HEK293T (cell line): ENCODE data around the gene CIDEA.

Experiments
- CTCF ChIA-PET: fragments of 350-600 bp; formaldehyde crosslinking; extraction: SDS; loops from one replicate; lab custom pipeline; 2021; ENCODE audit warnings: antibody characterized with exemption, inconsistent platforms; lab: Yijun Ruan, JAX
- POLR2A ChIA-PET: fragments of 350-600 bp; formaldehyde crosslinking; extraction: SDS; loops from one replicate; lab custom pipeline; 2020; ENCODE audit warnings: antibody characterized with exemption, inconsistent platforms; lab: Yijun Ruan, JAX
- DNase-seq: peaks from one replicate; pipeline ENCODE4 v3.0.0; 2012; ENCODE audit warnings: mixed read lengths; ENCODE audit errors: extremely low spot score
- ARNT ChIP-seq: fragments of 450-650 bp; IDR thresholded peaks from 2 replicates; pipeline ENCODE4 v1.6.1; 2017; ENCODE audit warnings: mild to moderate bottlenecking
- BHLHE40 ChIP-seq: fragments of 450-650 bp; IDR thresholded peaks from 2 replicates; pipeline ENCODE4 v1.6.1; 2016; ENCODE audit warnings: mild to moderate bottlenecking, moderate library complexity, borderline replicate concordance
- CTBP1 ChIP-seq: fragments of 450-650 bp; IDR thresholded peaks from 2 replicates; pipeline ENCODE4 v1.6.1; 2016; ENCODE audit warnings: borderline replicate concordance
- ELF4 ChIP-seq: fragments of 450-650 bp; IDR thresholded peaks from 2 replicates; pipeline ENCODE4 v1.6.1; 2017; ENCODE audit warnings: antibody characterized with exemption
- FOXA1 ChIP-seq: fragments of 450-650 bp; IDR thresholded peaks from 2 replicates; pipeline ENCODE4 v1.6.1; 2016; ENCODE audit warnings: mild to moderate bottlenecking
- FOXK2 ChIP-seq: fragments of 450-650 bp; IDR thresholded peaks from 2 replicates; pipeline ENCODE4 v1.6.1; 2016; ENCODE audit warnings: mild to moderate bottlenecking
- FOXM1 ChIP-seq: fragments of 450-650 bp; IDR thresholded peaks from 2 replicates; pipeline ENCODE4 v1.6.1; 2017; ENCODE audit warnings: mild to moderate bottlenecking, borderline replicate concordance
- HDGF ChIP-seq: fragments of 450-650 bp; IDR thresholded peaks from 2 replicates; pipeline ENCODE4 v1.6.1; 2017; ENCODE audit warnings: antibody characterized with exemption, borderline replicate concordance
- L3MBTL2 ChIP-seq: fragments of 450-650 bp; conservative IDR thresholded peaks from 2 replicates; pipeline ENCODE4 v1.6.1; 2016; ENCODE audit warnings: mild to moderate bottlenecking
- LEF1 ChIP-seq: fragments of 450-650 bp; IDR thresholded peaks from 2 replicates; pipeline ENCODE4 v1.6.1; 2017; ENCODE audit warnings: mild to moderate bottlenecking, borderline replicate concordance
- NFRKB ChIP-seq: fragments of 450-650 bp; IDR thresholded peaks from 2 replicates; pipeline ENCODE4 v1.6.1; 2016; ENCODE audit warnings: mild to moderate bottlenecking, moderate library complexity
- PKNOX1 ChIP-seq: fragments of 450-650 bp; IDR thresholded peaks from 2 replicates; pipeline ENCODE4 v1.6.1; 2016
- SP1 ChIP-seq: fragments of 450-650 bp; IDR thresholded peaks from 2 replicates; pipeline ENCODE4 v1.6.1; 2017
- SUZ12 ChIP-seq: fragments of 450-650 bp; IDR thresholded peaks from 2 replicates; pipeline ENCODE4 v1.6.1; 2016; ENCODE audit warnings: mild to moderate bottlenecking
- TARDBP ChIP-seq: fragments of 450-650 bp; IDR thresholded peaks from 2 replicates; pipeline ENCODE4 v1.6.1; 2016
- ZNF384 ChIP-seq: fragments of 450-650 bp; IDR thresholded peaks from 2 replicates; pipeline ENCODE4 v1.6.1; 2016

CIDEA gene

DNA sequence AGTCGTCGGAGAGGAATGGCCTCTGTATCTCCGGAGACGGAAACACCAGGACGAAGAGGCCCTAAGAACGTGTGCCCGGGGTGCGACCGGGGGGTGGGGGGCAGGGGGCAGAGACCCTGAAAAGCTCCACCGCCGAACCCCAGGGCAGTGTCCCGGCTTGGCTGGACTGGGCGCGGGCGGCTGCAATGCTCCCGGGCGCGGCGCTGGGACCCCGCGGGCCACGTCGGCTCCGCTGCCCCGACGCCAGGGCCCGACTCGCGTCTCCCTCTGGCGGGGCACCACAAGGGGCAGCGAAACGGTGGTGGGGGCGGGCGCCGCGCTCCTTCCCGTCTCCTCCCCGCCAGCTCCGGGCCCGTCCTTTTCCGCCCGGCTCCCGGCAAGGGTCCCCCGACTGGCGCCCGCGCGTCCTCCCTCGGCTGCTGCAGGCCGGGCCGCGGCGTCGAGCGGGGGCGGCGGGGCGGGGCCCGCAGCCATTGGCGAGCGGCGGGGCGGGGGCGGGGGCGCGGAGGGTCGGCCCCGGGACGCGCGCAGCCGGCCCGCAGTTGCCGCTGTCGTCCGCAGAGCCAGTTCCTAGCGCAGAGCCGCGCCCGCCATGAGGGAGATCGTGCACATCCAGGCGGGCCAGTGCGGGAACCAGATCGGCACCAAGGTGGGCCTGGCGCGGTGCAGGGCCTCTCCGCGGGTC, 53.7 kb downstream of the CIDEA start, which contains the start of gene TUBB6:
Gene TUBB6 (plus strand): TSS at position 541 of the 685 bp plus-strand sequence. CDS start 52 bp downstream, at position 593.
- POLR2A ChIA-PET = interaction anchor here (0.9 to 2.5 kb wide), 2 partner anchors 12 to 76 kb away, joined by 3 to 9 read pairs; no protein-coding TSS in a partner anchor
- CTCF ChIA-PET = no interaction called here
- TF ChIP-seq CTBP1 = no peak
- no peak for TF ChIP-seq FOXA1
- no peak for TF ChIP-seq ARNT
- no peak for TF ChIP-seq TARDBP
- no peak for TF ChIP-seq PKNOX1
- no peak for TF ChIP-seq ZNF384
- TF ChIP-seq LEF1 = no peak
- TF ChIP-seq BHLHE40 = no peak
- TF ChIP-seq ELF4 = no peak
- TF ChIP-seq SUZ12 = no peak
- DNase-seq = peak; percentile 72

- ChIA-PET POLR2A (interaction anchor here (0.6 to 2.5 kb wide), 3 partner anchors 9 to 563 kb away, joined by 3 to 9 read pairs (median 4); no protein-coding TSS in a partner anchor), CTCF (interaction anchor here (0.6 kb wide), 1 partner anchor 20 kb away, joined by 3 read pairs; no protein-coding TSS in a partner anchor)
- DNase-seq = peak; percentile 47
Measured at GRCh38 chr18:12308386-12309100, 54.4 kb downstream of the CIDEA start.

DNA sequence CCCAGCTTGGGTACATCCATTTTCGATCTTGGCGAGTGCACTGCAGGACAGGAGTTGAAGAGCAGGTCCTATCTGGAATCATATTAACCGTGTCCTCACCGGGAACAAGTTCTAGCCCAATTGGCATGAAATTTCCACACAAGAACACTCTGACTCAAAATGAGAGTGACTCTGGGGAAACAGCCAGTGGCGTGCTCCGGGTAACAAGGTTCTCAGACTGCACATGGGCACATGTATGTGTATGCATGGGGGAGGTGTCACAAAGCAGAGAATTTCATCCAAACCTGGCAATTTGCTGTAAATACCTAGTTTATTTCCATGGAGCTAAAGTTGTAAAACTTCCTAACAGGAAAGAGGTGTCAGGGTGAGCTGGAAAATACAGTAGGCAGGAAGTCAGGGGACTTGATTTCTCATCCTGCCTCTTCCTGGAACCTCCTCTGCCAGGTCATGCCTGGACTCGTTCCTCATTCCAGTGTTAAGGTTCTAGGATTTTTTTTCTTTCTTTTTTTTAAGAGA, 55.6 kb downstream of the CIDEA start:
- TF ChIP-seq CTBP1 = no peak
- TF ChIP-seq ELF4 = no peak
- TF ChIP-seq HDGF = no peak
- TF ChIP-seq ZNF384 = no peak
- TF ChIP-seq FOXK2 = no peak
- TF ChIP-seq FOXM1 = no peak
- no peak for TF ChIP-seq LEF1
- TF ChIP-seq TARDBP = no peak
- no peak for TF ChIP-seq NFRKB
- no peak for TF ChIP-seq SP1
- no peak for TF ChIP-seq FOXA1
- TF ChIP-seq SUZ12 = no peak
- no peak for TF ChIP-seq ARNT
- TF ChIP-seq BHLHE40 = no peak
- TF ChIP-seq L3MBTL2 = no peak
- no peak for TF ChIP-seq PKNOX1
- ChIA-PET POLR2A (interaction anchor here (1.5 kb wide), 1 partner anchor 8 kb away, joined by 4 read pairs; no protein-coding TSS in a partner anchor), CTCF (no interaction called here)
- no peak for DNase-seq

More at GRCh38 chr18:12308386-12309100, 54.4 kb downstream of the CIDEA start:
- TF ChIP-seq TARDBP (no peak), CTBP1 (no peak), SUZ12 (no peak)

DNA sequence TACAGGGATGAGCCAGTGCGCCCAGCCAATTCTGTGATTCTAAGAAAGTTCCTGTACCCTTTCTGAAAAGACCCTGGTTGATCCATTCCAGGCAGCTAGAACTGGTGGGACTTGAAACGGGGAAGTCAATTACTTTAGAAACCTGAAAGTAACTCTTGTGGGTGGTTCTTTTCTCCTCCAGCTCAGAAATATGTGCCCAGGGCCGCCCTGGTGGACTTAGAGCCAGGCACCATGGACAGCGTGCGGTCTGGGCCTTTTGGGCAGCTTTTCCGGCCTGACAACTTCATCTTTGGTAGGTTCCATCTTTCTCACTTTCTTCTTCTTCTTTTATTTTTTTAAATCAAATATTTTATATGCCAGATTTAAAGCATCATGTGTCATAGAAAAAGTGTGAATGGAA, 56.6 kb downstream of the CIDEA start:
- no peak for DNase-seq
- no peak for TF ChIP-seq SP1
- no peak for TF ChIP-seq HDGF
- no peak for TF ChIP-seq ARNT
- no peak for TF ChIP-seq FOXA1
- TF ChIP-seq L3MBTL2 = no peak
- no peak for TF ChIP-seq FOXM1
- no peak for TF ChIP-seq NFRKB
- no peak for TF ChIP-seq SUZ12
- TF ChIP-seq CTBP1 = no peak
- no peak for TF ChIP-seq FOXK2
- no peak for TF ChIP-seq ZNF384
- TF ChIP-seq PKNOX1 = no peak
- TF ChIP-seq BHLHE40 = no peak
- TF ChIP-seq ELF4 = no peak
- no peak for TF ChIP-seq TARDBP
- no peak for TF ChIP-seq LEF1
- CTCF ChIA-PET = no interaction called here
- POLR2A ChIA-PET = no interaction called here

GRCh38 chr18:12312976-12313375, 58.8 kb downstream of the CIDEA start:
- DNase-seq = no peak
- ChIA-PET CTCF (interaction anchor here (0.9 kb wide), 1 partner anchor 15 kb away, joined by 3 read pairs; no protein-coding TSS in a partner anchor), POLR2A (no interaction called here)
- TF ChIP-seq SP1 (no peak), SUZ12 (no peak), ZNF384 (no peak), FOXK2 (no peak), CTBP1 (no peak), BHLHE40 (no peak), HDGF (no peak), LEF1 (no peak)
